Choroid plexus epithelial cell (primary cell): ENCODE data around the gene LIN7B.

Experiments
- DNase-seq: peaks from one replicate; pipeline ENCODE4 v3.0.0-alpha.2; 2010; ENCODE audit warnings: low read depth
- H3K4me3 ChIP-seq: 2 replicates; pipeline ENCODE4 v1.5.1; 2011; ENCODE audit warnings: low read depth, mild to moderate bottlenecking, control low read depth, low read length, moderate library complexity
- CTCF ChIP-seq: conservative IDR thresholded peaks from 2 replicates; pipeline ENCODE4 v1.5.1; 2011; ENCODE audit warnings: low read depth, mild to moderate bottlenecking, control low read depth, inconsistent platforms, low read length, moderate library complexity

The LIN7B gene

GRCh38 chr19:49149652-49150105 lies 35.5 kb downstream of the LIN7B start:
- DNase-seq, result peak; percentile 92
- peak overlapping the region; percentile 80 for H3K4me3 ChIP-seq
- TF ChIP-seq CTCF, result no peak

- no peak for TF ChIP-seq CTCF
- DNase-seq, result peak; percentile 86
- H3K4me3 ChIP-seq, result peak overlapping the region; percentile 80
Measured at GRCh38 chr19:49150106-49150943, 36.2 kb downstream of the LIN7B start.

GRCh38 chr19:49150944-49151243 lies 36.7 kb downstream of the LIN7B start:
- no peak for DNase-seq
- peak overlapping the region; percentile 80 for H3K4me3 ChIP-seq
- no peak for TF ChIP-seq CTCF

- H3K4me3 ChIP-seq, result peak overlapping the region; percentile 80
- peak; percentile 58 for DNase-seq
- no peak for TF ChIP-seq CTCF
Measured at GRCh38 chr19:49151267-49152118, 37.3 kb downstream of the LIN7B start.

- H3K4me3 ChIP-seq, result no peak overlapping the region
- no peak for DNase-seq
- no peak for TF ChIP-seq CTCF
Measured at GRCh38 chr19:49152119-49152550, 38.0 kb downstream of the LIN7B start.

- DNase-seq, result no peak
- TF ChIP-seq CTCF, result no peak
- H3K4me3 ChIP-seq, result no peak overlapping the region
Measured at GRCh38 chr19:49153167-49153809, 39.1 kb downstream of the LIN7B start.
